Endothelial cell (in vitro differentiated cells): ENCODE data around the gene PBRM1. TPM values are rescaled to one million over a fixed set of nuclear protein-coding genes. Genes with fewer than 3 reads are reported as not detected.

Experiments used
- DNase-seq: peaks from one replicate; pipeline ENCODE4 v3.0.0; 2021; ENCODE audit warnings: low spot score
- H3K27ac Mint-ChIP-seq: one replicate; pipeline ENCODE4 v1.8.0; 2021; ENCODE audit warnings: mixed read lengths, inconsistent platforms; ENCODE audit not compliant: unreplicated experiment
- H3K27me3 Mint-ChIP-seq: one replicate; pipeline ENCODE4 v1.8.0; 2021; ENCODE audit warnings: mild to moderate bottlenecking, moderate library complexity, mixed read lengths, inconsistent platforms; ENCODE audit not compliant: unreplicated experiment
- H3K36me3 Mint-ChIP-seq: one replicate; pipeline ENCODE4 v1.8.0; 2021; ENCODE audit warnings: mild to moderate bottlenecking, low read depth, mixed read lengths, inconsistent platforms; ENCODE audit not compliant: unreplicated experiment
- H3K4me1 Mint-ChIP-seq: one replicate; pipeline ENCODE4 v1.8.0; 2021; ENCODE audit warnings: mild to moderate bottlenecking, mixed read lengths, inconsistent platforms; ENCODE audit not compliant: unreplicated experiment
- H3K4me3 Mint-ChIP-seq: one replicate; pipeline ENCODE4 v1.8.0; 2021; ENCODE audit warnings: mild to moderate bottlenecking, mixed read lengths, inconsistent platforms; ENCODE audit not compliant: unreplicated experiment
- H3K9me3 Mint-ChIP-seq: one replicate; pipeline ENCODE4 v1.8.0; 2021; ENCODE audit warnings: mixed read lengths, inconsistent platforms; ENCODE audit not compliant: unreplicated experiment
- CTCF ChIP-seq: fragments of 200-600 bp; sonication (generic); IDR thresholded peaks from one replicate; pipeline ENCODE4 v1.5.0; 2021; ENCODE audit warnings: antibody characterized with exemption; ENCODE audit not compliant: unreplicated experiment
- total RNA-seq: library from RNA; stranded (reverse); fragmentation: NEBNext Ultra II Directional; extraction: Animal tissue kit (Norgen Biotek cat#: 25700); gene quantifications from one replicate; pipeline ENCODE4 v1.2.1, GENCODE V29; 2021; ENCODE audit not compliant: unreplicated experiment

PBRM1 gene
- total RNA-seq, 1 donor from 2014 or later, result 68.7 TPM

DNA sequence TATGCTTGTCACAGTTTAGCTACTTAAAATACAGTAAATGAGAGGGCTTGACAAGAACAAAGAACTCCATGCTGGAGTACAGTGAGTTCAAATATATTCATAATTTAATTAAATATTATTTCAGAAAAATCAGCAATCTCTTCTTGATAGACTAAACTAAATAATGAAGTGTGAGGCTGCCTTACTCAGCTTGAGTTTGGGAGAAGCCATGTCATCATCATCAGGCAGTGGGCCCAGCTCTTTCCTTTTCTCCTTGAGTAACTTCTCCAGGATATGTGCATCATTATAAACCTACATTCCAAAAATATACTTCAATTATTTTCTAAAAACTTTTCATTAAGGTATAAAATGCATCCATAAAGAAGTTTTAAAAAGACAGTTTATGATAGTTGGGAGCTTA lies 70.5 kb downstream of the PBRM1 start:
- DNase-seq, result no peak
- Mint-ChIP-seq H3K27ac (no peak overlapping the region), H3K4me3 (no peak overlapping the region), H3K9me3 (no peaks in the 10 kb centered on the region), H3K27me3 (no peaks in the 10 kb centered on the region), H3K36me3 (peaks cover 19% of the 10 kb centered on the region), H3K4me1 (peaks cover 7% of the 10 kb centered on the region)
- TF ChIP-seq CTCF, result no peak

DNA sequence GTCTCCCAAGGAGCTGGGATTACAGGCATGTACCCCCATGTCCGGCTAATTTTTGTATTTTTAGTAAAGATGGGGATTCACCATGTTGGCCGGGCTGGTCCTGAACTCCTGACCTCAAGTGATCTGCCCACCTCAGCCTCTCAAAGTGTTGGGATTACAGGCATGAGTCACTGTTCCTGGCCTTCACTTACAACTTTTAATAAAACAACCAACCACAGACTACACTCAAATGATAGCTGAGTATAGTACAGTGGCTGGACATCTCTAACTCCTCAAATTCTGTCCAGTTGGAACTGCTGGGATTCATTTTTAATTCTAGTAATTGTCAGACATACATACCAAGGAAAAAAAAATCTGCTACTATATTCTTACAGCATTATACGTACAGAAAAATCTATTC lies 71.0 kb downstream of the PBRM1 start:
- no peak for TF ChIP-seq CTCF
- DNase-seq, result no peak
- H3K36me3 Mint-ChIP-seq, result peaks cover 19% of the 10 kb centered on the region
- no peaks in the 10 kb centered on the region for H3K9me3 Mint-ChIP-seq
- H3K4me1 Mint-ChIP-seq, result peaks cover 3% of the 10 kb centered on the region
- H3K27me3 Mint-ChIP-seq, result no peaks in the 10 kb centered on the region
- H3K27ac Mint-ChIP-seq, result no peak overlapping the region
- H3K4me3 Mint-ChIP-seq, result no peak overlapping the region

GRCh38 chr3:52609316-52609815 lies 76.3 kb downstream of the PBRM1 start:
- TF ChIP-seq CTCF, result no peak
- Mint-ChIP-seq H3K9me3 (no peaks in the 10 kb centered on the region), H3K4me1 (no peaks in the 10 kb centered on the region), H3K36me3 (peaks cover 30% of the 10 kb centered on the region), H3K4me3 (no peak overlapping the region), H3K27me3 (no peaks in the 10 kb centered on the region), H3K27ac (no peak overlapping the region)
- no peak for DNase-seq

- TF ChIP-seq CTCF, result no peak
- no peak for DNase-seq
- H3K4me1 Mint-ChIP-seq, result no peaks in the 10 kb centered on the region
- no peaks in the 10 kb centered on the region for H3K27me3 Mint-ChIP-seq
- H3K36me3 Mint-ChIP-seq, result peaks cover 33% of the 10 kb centered on the region
- H3K4me3 Mint-ChIP-seq, result no peak overlapping the region
- H3K9me3 Mint-ChIP-seq, result no peaks in the 10 kb centered on the region
- H3K27ac Mint-ChIP-seq, result no peak overlapping the region
Measured at GRCh38 chr3:52608337-52608736, 77.4 kb downstream of the PBRM1 start.

- no peak overlapping the region for H3K4me3 Mint-ChIP-seq
- DNase-seq, result no peak
- no peaks in the 10 kb centered on the region for H3K4me1 Mint-ChIP-seq
- H3K27ac Mint-ChIP-seq, result no peak overlapping the region
- peaks cover 38% of the 10 kb centered on the region for H3K36me3 Mint-ChIP-seq
- H3K9me3 Mint-ChIP-seq, result no peaks in the 10 kb centered on the region
- H3K27me3 Mint-ChIP-seq, result no peaks in the 10 kb centered on the region
- TF ChIP-seq CTCF, result no peak
Measured at GRCh38 chr3:52606373-52607085, 79.2 kb downstream of the PBRM1 start.
